Medulla oblongata (tissue), 1 donor: ENCODE measurements around the gene POLR1B.
"Not testable (repeated sequence)": the region's sequence is repeated elsewhere in the genome, so short reads cannot be mapped to it uniquely, and the experiment has no call there.

Source experiments
- DNase-seq: peaks from one replicate; pipeline ENCODE4 v3.0.0-alpha.2; 2015; ENCODE audit errors: extremely low spot score

POLR1B gene

GRCh38 chr2:112541315-112542122 lies 746 bp upstream of the POLR1B start:
- peak; percentile 29 for DNase-seq

GRCh38 chr2:112542984-112543661 lies 858 bp downstream of the POLR1B start:
- no peak for DNase-seq

- DNase-seq: no peak
Measured at GRCh38 chr2:112547333-112547732, 5.1 kb downstream of the POLR1B start.

GRCh38 chr2:112548980-112549379 lies 6.7 kb downstream of the POLR1B start:
- no peak for DNase-seq

GRCh38 chr2:112566104-112566503 lies 23.8 kb downstream of the POLR1B start:
- no peak for DNase-seq

- DNase-seq: not testable (repeated sequence)
Measured at GRCh38 chr2:112566508-112566907, 24.2 kb downstream of the POLR1B start.

- DNase-seq: no peak
Measured at GRCh38 chr2:112572005-112572404, 29.7 kb downstream of the POLR1B start.

GRCh38 chr2:112577756-112578155 lies 35.5 kb downstream of the POLR1B start:
- DNase-seq: no peak

- no peak for DNase-seq
Measured at GRCh38 chr2:112579241-112579640, 37.0 kb downstream of the POLR1B start.

- DNase-seq: no peak
Measured at GRCh38 chr2:112580084-112580483, 37.8 kb downstream of the POLR1B start.

GRCh38 chr2:112582314-112582746 lies 40.1 kb downstream of the POLR1B start:
- peak; percentile 61 for DNase-seq

- DNase-seq: peak; percentile 52
Measured at GRCh38 chr2:112583497-112584133, 41.4 kb downstream of the POLR1B start.

GRCh38 chr2:112584134-112584890 lies 42.0 kb downstream of the POLR1B start, which contains the start of gene CHCHD5:
CHCHD5 (plus strand) TSS chr2:112584609; CDS start chr2:112584648, 39 bp downstream.
- peak; percentile 98 for DNase-seq

GRCh38 chr2:112584891-112585250 lies 42.6 kb downstream of the POLR1B start:
- DNase-seq: no peak

- DNase-seq: no peak
Measured at GRCh38 chr2:112585400-112585799, 43.1 kb downstream of the POLR1B start.

- no peak for DNase-seq
Measured at GRCh38 chr2:112585873-112586464, 43.7 kb downstream of the POLR1B start.

GRCh38 chr2:112588611-112589045 lies 46.4 kb downstream of the POLR1B start:
- no peak for DNase-seq

- no peak for DNase-seq
Measured at GRCh38 chr2:112591413-112591812, 49.1 kb downstream of the POLR1B start.

- no peak for DNase-seq
Measured at GRCh38 chr2:112593736-112594135, 51.5 kb downstream of the POLR1B start.

GRCh38 chr2:112597537-112598322 lies 55.5 kb downstream of the POLR1B start:
- DNase-seq: no peak

GRCh38 chr2:112600634-112601033 lies 58.4 kb downstream of the POLR1B start:
- no peak for DNase-seq
